ENCODE data around the gene CINP. TPM values are rescaled to one million over a fixed set of nuclear protein-coding genes. Genes with fewer than 3 reads are reported as not detected.

CINP gene
- total and polyA plus RNA-seq, 2 of the 13 experiments (the other 11 are each of a cell fraction or from before 2014, with no cell fraction given), result 32.8 to 42.8 TPM

- TF ChIP-seq NR2F6 (IDR thresholded peaks at IDR 0.05) (no peak), NR2F6 (CRISPR knock-in tag; IDR thresholded peaks at IDR 0.05) (no peak), MAX (IDR thresholded peaks at IDR 0.05) (no peak), ZNF124 (CRISPR knock-in tag; IDR thresholded peaks at IDR 0.05) (0 out of 2 replicates have a peak, but pooled peaks have one; percentile 23), HOXA9 (CRISPR knock-in tag; IDR thresholded peaks at IDR 0.05; ENCODE audit: borderline replicate concordance) (peak; percentile 50; the same call in 1 of the 2 replicates), ATF4 (CRISPR knock-in tag; IDR thresholded peaks at IDR 0.05) (0 out of 4 replicates have a peak, but pooled peaks of 1 of the 2 experiments have one; percentile 37), KDM5B (CRISPR knock-in tag; IDR thresholded peaks at IDR 0.05; ENCODE audit: borderline replicate concordance) (peak; percentile 60; the same call in 1 of the 2 replicates), MXD1 (CRISPR knock-in tag; IDR thresholded peaks at IDR 0.05) (peak; percentile 36; the same call in 1 of the 2 replicates), ZFP36L1 (CRISPR knock-in tag; IDR thresholded peaks at IDR 0.05) (peak; percentile 62; the same call in 1 of the 2 replicates), RBM39 (IDR thresholded peaks at IDR 0.05; ENCODE audit: low read depth, low read length, poor library complexity, severe bottlenecking) (peak; percentile 31), ZSCAN21 (CRISPR knock-in tag; IDR thresholded peaks at IDR 0.05; ENCODE audit: borderline replicate concordance) (peak; percentile 35; the same call in 1 of the 2 replicates), MIXL1 (CRISPR knock-in tag; IDR thresholded peaks at IDR 0.05) (no peak), BCL3 (CRISPR knock-in tag; IDR thresholded peaks at IDR 0.05) (0 out of 2 replicates have a peak, but pooled peaks have one; percentile 47), AGO2 (optimal IDR thresholded peaks at IDR 0.05; ENCODE audit: low read depth, low read length) (peak; percentile 63), MAZ (IDR thresholded peaks at IDR 0.05; ENCODE audit: borderline replicate concordance, low read depth, low read length) (no peak), MAZ (CRISPR knock-in tag; IDR thresholded peaks at IDR 0.05; ENCODE audit: low read depth) (0 out of 2 replicates have a peak, but pooled peaks have one; percentile 2), ZNF687 (CRISPR knock-in tag; IDR thresholded peaks at IDR 0.05) (peak; percentile 72), MED8 (CRISPR knock-in tag; IDR thresholded peaks at IDR 0.05; ENCODE audit: insufficient replicate concordance) (peak; percentile 22), BATF2 (CRISPR knock-in tag; IDR thresholded peaks at IDR 0.05) (0 out of 2 replicates have a peak, but pooled peaks have one; percentile 34), THAP7 (CRISPR knock-in tag; IDR thresholded peaks at IDR 0.05) (peak; percentile 70; the same call in 1 of the 2 replicates)
Measured at GRCh38 chr14:102363182-102363943, 673 bp upstream of the CINP start (continued).
